OCI-LY1 (cell line): Measurements from ENCODE around the gene LAMA4.

Experiments used
- H2AFZ ChIP-seq: fragments of 200-600 bp; sonication (generic), shearing (Covaris generic); 2 replicates; pipeline ENCODE4 v1.6.0; 2014; ENCODE audit warnings: antibody characterized with exemption, mild to moderate bottlenecking, low read length
- H3F3A ChIP-seq: fragments of 200-600 bp; sonication (generic), shearing (Covaris generic); 2 replicates; pipeline ENCODE4 v1.6.0; 2014; ENCODE audit warnings: mild to moderate bottlenecking, antibody characterized with exemption, low read length, moderate library complexity; ENCODE audit not compliant: insufficient read depth
- H3K27ac ChIP-seq: fragments of 200-600 bp; sonication (generic); 2 replicates; pipeline ENCODE4 v1.5.1; 2014; ENCODE audit warnings: low read length, mixed run types, mild to moderate bottlenecking, low read depth; ENCODE audit not compliant: poor library complexity, severe bottlenecking
- H3K27me3 ChIP-seq: fragments of 200-600 bp; sonication (generic); 2 replicates; pipeline ENCODE4 v1.6.0; 2014; ENCODE audit warnings: antibody characterized with exemption, mild to moderate bottlenecking, low read length, moderate library complexity; ENCODE audit not compliant: insufficient read depth
- H3K36me3 ChIP-seq: fragments of 200-600 bp; sonication (generic); 2 replicates; pipeline ENCODE4 v1.6.1; 2014; ENCODE audit warnings: mild to moderate bottlenecking, antibody characterized with exemption, low read length, moderate library complexity, mixed read lengths; ENCODE audit not compliant: insufficient read depth
- H3K4me1 ChIP-seq: fragments of 200-600 bp; sonication (generic); 2 replicates; pipeline ENCODE4 v1.5.1; 2014; ENCODE audit warnings: mild to moderate bottlenecking, low read length, moderate library complexity; ENCODE audit not compliant: insufficient read depth, severe bottlenecking
- H3K4me2 ChIP-seq: fragments of 200-600 bp; sonication (generic), shearing (Covaris generic); 2 replicates; pipeline ENCODE4 v1.6.1; 2014; ENCODE audit warnings: low read length
- H3K4me3 ChIP-seq: fragments of 200-600 bp; sonication (generic); 2 replicates; pipeline ENCODE4 v1.5.1; 2014; ENCODE audit warnings: low read length, low read depth, mild to moderate bottlenecking, mixed read lengths; ENCODE audit not compliant: poor library complexity, severe bottlenecking
- H3K79me2 ChIP-seq: fragments of 200-600 bp; shearing (Covaris generic); 2 replicates; pipeline ENCODE4 v1.6.1; 2016; ENCODE audit warnings: mixed run types, low read length, mixed read lengths; ENCODE audit not compliant: insufficient read depth
- H3K9ac ChIP-seq: fragments of 200-600 bp; sonication (generic), shearing (Covaris generic); 2 replicates; pipeline ENCODE4 v1.6.1; 2014; ENCODE audit warnings: mild to moderate bottlenecking, low read length, mixed read lengths
- H3K9me2 ChIP-seq: fragments of 200-600 bp; sonication (generic), shearing (Covaris generic); 2 replicates; pipeline ENCODE4 v1.6.1; 2014; ENCODE audit warnings: low read depth, mild to moderate bottlenecking, low read length, mixed read lengths
- H3K9me3 ChIP-seq: fragments of 200-600 bp; shearing (Covaris generic); 2 replicates; pipeline ENCODE4 v1.6.1; 2014; ENCODE audit warnings: low read length, mixed read lengths
- H4K20me1 ChIP-seq: fragments of 200-600 bp; sonication (generic), shearing (Covaris generic); 2 replicates; pipeline ENCODE4 v1.6.0; 2016; ENCODE audit warnings: mild to moderate bottlenecking, low read length; ENCODE audit not compliant: insufficient read depth
- EZH2 ChIP-seq: fragments of 200-600 bp; sonication (generic), shearing (Covaris generic); IDR thresholded peaks from 2 replicates; pipeline ENCODE4 v1.8.0; 2017; ENCODE audit warnings: borderline replicate concordance, mixed run types, mild to moderate bottlenecking, antibody characterized with exemption, low read length, moderate library complexity, mixed read lengths
- TF ChIP-seq, protein P1 (sequence below): fragments of 200-600 bp; sonication (generic), shearing (Covaris generic); IDR thresholded peaks from 2 replicates; pipeline ENCODE4 v1.5.1; 2017; ENCODE audit warnings: mild to moderate bottlenecking, antibody characterized with exemption, low read length, moderate library complexity, mixed read lengths

Gene LAMA4

DNA sequence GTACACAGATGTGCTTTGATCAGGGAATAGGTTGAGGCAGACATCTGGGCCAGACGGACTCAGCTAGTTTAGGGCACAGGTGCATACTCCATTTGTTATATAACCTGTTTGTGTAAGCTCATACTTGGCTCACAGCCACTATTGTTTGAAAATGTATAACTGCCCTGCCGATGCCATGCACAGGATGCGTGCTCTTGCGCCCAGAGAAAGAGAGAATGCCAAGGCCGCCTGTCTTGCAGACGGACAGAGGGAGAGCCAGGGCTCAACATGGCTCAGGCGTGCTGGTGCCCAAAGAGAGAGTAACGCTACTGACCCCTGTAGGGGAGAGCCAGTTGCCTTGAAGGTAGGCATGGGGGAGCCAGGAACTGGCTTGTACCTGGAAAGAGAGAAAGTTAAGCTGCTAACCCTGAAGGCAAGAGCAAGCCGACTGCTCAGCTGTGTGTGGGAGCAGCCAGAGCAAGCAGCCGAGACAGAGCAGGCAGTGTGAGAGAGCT lies 109.2 kb downstream of the LAMA4 start:
- H3K36me3 ChIP-seq, result no peaks in the 10 kb centered on the region
- H2AFZ ChIP-seq, result no peak overlapping the region
- H3F3A ChIP-seq, result no peaks in the 10 kb centered on the region
- H3K79me2 ChIP-seq, result no peaks in the 10 kb centered on the region
- H3K4me3 ChIP-seq, result no peak overlapping the region
- no peak overlapping the region for H3K27ac ChIP-seq
- no peaks in the 10 kb centered on the region for H3K9me2 ChIP-seq
- no peaks in the 10 kb centered on the region for H3K27me3 ChIP-seq
- no peak overlapping the region for H3K4me2 ChIP-seq
- H3K9ac ChIP-seq, result no peak overlapping the region
- H3K4me1 ChIP-seq, result no peaks in the 10 kb centered on the region
- H4K20me1 ChIP-seq, result no peaks in the 10 kb centered on the region
- TF ChIP-seq, protein P1, sequence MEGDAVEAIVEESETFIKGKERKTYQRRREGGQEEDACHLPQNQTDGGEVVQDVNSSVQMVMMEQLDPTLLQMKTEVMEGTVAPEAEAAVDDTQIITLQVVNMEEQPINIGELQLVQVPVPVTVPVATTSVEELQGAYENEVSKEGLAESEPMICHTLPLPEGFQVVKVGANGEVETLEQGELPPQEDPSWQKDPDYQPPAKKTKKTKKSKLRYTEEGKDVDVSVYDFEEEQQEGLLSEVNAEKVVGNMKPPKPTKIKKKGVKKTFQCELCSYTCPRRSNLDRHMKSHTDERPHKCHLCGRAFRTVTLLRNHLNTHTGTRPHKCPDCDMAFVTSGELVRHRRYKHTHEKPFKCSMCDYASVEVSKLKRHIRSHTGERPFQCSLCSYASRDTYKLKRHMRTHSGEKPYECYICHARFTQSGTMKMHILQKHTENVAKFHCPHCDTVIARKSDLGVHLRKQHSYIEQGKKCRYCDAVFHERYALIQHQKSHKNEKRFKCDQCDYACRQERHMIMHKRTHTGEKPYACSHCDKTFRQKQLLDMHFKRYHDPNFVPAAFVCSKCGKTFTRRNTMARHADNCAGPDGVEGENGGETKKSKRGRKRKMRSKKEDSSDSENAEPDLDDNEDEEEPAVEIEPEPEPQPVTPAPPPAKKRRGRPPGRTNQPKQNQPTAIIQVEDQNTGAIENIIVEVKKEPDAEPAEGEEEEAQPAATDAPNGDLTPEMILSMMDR, result no peak
- TF ChIP-seq EZH2, result no peak
- H3K9me3 ChIP-seq, result no peaks in the 10 kb centered on the region

DNA sequence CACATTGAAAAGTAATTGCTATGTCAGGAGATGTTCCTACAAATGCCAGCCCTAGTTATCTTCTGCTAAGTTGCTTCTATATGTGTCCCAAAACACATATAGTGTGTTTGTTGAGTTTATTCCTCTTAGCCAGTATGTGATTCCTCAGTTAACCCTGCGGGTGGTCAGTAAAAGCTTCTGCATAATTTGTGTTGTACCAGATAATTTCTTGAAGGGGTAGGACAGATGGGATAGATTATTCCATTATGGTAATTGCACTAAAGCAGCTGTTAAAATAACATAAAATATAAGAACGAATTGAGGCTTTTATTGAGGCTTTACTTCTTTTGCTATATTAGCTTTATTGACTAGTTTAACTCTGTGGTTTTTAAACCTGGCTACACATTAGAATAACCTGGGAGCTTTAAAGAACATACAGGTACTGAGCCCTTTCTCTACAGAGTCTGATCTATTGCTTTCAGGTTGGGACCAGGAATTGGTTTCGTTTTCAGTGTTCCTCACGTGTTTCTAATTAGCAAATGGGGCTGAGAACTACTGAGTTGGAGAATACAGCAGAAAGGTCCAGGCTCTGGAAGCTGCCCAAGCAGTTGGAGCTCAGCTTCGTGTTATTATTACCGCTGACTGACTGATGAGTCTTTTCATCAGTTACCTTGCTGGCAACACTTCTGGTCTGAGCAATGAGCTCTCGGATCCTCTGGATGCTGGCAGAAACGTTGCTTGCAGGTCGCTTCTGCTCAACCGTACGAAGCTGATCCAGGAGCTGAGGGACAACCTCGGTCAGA lies 110.0 kb downstream of the LAMA4 start:
- Histone ChIP-seq H4K20me1 (no peaks in the 10 kb centered on the region), H3K9me2 (no peaks in the 10 kb centered on the region), H3K4me2 (no peak overlapping the region), H2AFZ (no peak overlapping the region), H3K9ac (no peak overlapping the region), H3K9me3 (no peaks in the 10 kb centered on the region), H3F3A (no peaks in the 10 kb centered on the region), H3K4me1 (no peaks in the 10 kb centered on the region), H3K79me2 (no peaks in the 10 kb centered on the region), H3K27me3 (no peaks in the 10 kb centered on the region), H3K36me3 (no peaks in the 10 kb centered on the region), H3K27ac (no peak overlapping the region), H3K4me3 (no peak overlapping the region)
- TF ChIP-seq, protein P1, result no peak
- TF ChIP-seq EZH2, result no peak

DNA sequence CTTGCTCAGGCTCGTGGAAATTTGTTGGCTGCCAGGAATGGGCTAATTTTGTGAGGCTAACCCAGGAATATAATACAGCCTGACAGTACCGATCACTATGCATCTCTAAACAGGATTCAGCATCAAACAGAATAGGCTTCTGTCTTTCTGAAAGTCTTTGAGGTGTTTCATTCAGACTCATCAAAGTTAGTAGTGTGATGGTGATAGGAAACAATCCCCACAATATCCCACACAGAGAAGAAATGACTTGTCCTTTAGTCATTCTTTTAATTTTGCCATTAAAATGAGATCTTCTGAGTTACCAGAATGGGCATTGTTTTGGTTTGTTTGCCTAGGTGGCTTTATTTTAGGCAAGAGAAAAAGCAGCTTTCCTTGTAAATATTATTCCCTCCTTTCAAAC lies 112.7 kb downstream of the LAMA4 start:
- no peaks in the 10 kb centered on the region for H3K79me2 ChIP-seq
- no peaks in the 10 kb centered on the region for H3K36me3 ChIP-seq
- H3K27ac ChIP-seq, result no peak overlapping the region

More for the DNA sequence above, 112.7 kb downstream of the LAMA4 start:
- Histone ChIP-seq H3F3A (no peaks in the 10 kb centered on the region), H2AFZ (no peak overlapping the region), H3K4me3 (no peak overlapping the region), H3K9ac (no peak overlapping the region), H3K27me3 (no peaks in the 10 kb centered on the region), H3K4me1 (no peaks in the 10 kb centered on the region), H3K4me2 (no peak overlapping the region), H3K9me2 (no peaks in the 10 kb centered on the region), H4K20me1 (no peaks in the 10 kb centered on the region), H3K9me3 (no peaks in the 10 kb centered on the region)
- TF ChIP-seq EZH2, result no peak
- TF ChIP-seq, protein P1, result no peak
